NCI-H774 (cell line): ENCODE measurements around the gene MED7.

Source experiments
- DNase-seq: peaks from one replicate; lab custom pipeline; 2025; lab: John Stamatoyannopoulos, UW

The MED7 gene

DNA sequence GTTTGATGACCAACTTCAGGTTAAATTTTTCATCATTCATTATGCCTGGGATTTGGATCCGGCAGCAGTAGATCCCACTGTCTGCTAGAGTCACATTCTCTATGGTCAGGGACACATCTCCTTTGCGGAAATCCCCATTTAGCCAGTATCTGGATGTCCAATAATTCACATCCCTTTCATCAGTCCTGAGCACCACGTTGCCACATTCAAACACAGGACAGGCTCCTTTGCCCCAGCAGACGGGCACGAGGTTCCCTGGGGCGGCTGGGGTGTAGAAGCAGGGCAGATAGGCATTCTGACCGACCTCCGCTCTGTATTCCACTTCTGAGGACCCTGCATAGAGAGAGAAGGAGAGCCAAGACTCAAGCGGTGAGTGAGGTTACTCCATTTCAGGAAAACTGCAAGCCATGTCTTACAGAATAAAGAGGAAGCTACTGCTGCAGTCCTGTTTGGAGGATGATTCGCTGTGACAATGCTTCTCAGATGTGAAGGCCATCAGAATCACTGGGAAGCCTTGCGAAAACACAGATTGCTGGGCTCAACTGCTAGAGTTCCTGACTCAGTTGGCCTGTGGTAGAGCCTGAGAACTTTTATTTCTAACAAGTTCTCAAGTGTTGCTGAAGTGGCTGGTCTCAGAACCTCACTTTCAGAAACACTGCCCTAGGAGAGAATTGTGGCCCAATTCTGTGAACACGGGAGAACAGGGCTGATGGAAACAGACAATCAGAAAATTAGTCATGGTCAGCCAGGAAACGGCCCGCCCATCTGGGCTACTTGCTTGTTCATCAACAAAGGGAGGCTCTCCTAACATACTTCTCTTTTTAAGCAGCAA lies 35.8 kb downstream of the MED7 start:
- no peak for DNase-seq

DNA sequence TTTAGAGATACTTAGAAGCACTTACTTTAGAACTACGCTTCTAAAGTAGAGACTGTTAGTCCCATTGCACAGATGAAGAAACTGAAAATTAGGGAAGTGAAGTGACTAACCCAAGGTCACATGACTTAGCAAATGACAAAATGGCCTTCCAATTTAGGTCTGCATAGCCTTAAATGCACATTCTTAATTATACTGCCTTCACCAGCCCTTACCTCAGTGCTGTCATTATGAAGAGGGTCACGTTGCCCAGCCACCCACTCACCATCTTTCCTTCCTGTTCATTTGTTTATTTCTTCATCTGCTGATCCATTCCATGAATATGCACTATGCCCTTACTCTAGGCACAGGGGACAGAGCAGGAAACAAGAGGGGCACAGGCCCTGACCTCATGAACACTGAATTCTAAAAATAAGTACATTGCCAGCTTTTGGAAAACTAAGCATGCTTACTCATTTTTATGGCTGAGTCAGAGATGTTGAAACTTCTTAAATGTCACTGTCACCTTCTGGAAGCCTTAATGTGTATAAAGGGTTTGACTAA lies 42.5 kb downstream of the MED7 start:
- no peak for DNase-seq

GRCh38 chr5:157088342-157088990 lies 54.2 kb downstream of the MED7 start:
- DNase-seq: no peak
